Peyer's patch (tissue), 4 donors: ENCODE measurements around the gene RPS21.

Experiments
- CTCF ChIP-seq, 6 experiments: fragments of 450-650 bp in 4 of 6; fragments of 200-600 bp in 2 of 6; sonication (generic) in 1 of 6; IDR thresholded peaks; one replicate each; pipeline ENCODE4 v1.5.1; 2017 to 2019; ENCODE audit warnings: antibody characterized with exemption in 6 of 6, mild to moderate bottlenecking in 3 of 6, moderate library complexity in 1 of 6
- POLR2A ChIP-seq, 2 donors: fragments of 450-650 bp; IDR thresholded peaks; one replicate each; pipeline ENCODE4 v1.5.1; 2017; ENCODE audit warnings: antibody characterized with exemption in 2 of 2, mild to moderate bottlenecking in 2 of 2, moderate library complexity in 2 of 2

GRCh38 chr20:62392077-62392418 lies 5.1 kb downstream of the RPS21 start:
- no peak for TF ChIP-seq CTCF (IDR thresholded peaks at IDR 0.05)
- no peak for TF ChIP-seq POLR2A (IDR thresholded peaks at IDR 0.05)
